ENCODE data around the gene PPP1R3F. TPM values are rescaled to one million over a fixed set of nuclear protein-coding genes. Genes with fewer than 3 reads are reported as not detected.
A peak's percentile ranks its signal among the peaks of the same experiment; 100 is the strongest.

The PPP1R3F gene
- polyA plus RNA-seq, 1 donor: 3.3 TPM

- H3K4me1 ChIP-seq (ENCODE audit: control insufficient read depth, insufficient read depth, low read length): peaks cover 17% of the 10 kb centered on the region
- no peaks in the 10 kb centered on the region for H3K27me3 ChIP-seq (ENCODE audit: control insufficient read depth, insufficient read depth, low read length)
- no peak for DNase-seq
- peak overlapping the region; percentile 58 for H3K4me3 ChIP-seq (ENCODE audit: low read length)
- peak overlapping the region; percentile 75 for H3K27ac ChIP-seq (ENCODE audit: low read length)
- no peaks in the 10 kb centered on the region for H3K36me3 ChIP-seq (ENCODE audit: control insufficient read depth, insufficient read depth, low read length)
- H3K9me3 ChIP-seq (ENCODE audit: control insufficient read depth, low read depth, low read length): peaks cover 5% of the 10 kb centered on the region
- WGBS (ENCODE audit: insufficient coverage, low lambda C conversion rate): no CpG with 5 or more reads among the region's 66 CpGs
These were observed 792 bp downstream of the PPP1R3F start for GRCh38 chrX:49270249-49270921.

GRCh38 chrX:49271341-49271740 is 1.7 kb downstream of the PPP1R3F start:
- H3K36me3 ChIP-seq (ENCODE audit: control insufficient read depth, insufficient read depth, low read length): no peaks in the 10 kb centered on the region
- H3K9me3 ChIP-seq (ENCODE audit: control insufficient read depth, low read depth, low read length): peaks cover 5% of the 10 kb centered on the region
- peaks cover 17% of the 10 kb centered on the region for H3K4me1 ChIP-seq (ENCODE audit: control insufficient read depth, insufficient read depth, low read length)
- WGBS (ENCODE audit: insufficient coverage, low lambda C conversion rate): no CpG with 5 or more reads among the region's 2 CpGs
- H3K27ac ChIP-seq (ENCODE audit: low read length): no peak overlapping the region
- no peak for DNase-seq
- no peaks in the 10 kb centered on the region for H3K27me3 ChIP-seq (ENCODE audit: control insufficient read depth, insufficient read depth, low read length)
- H3K4me3 ChIP-seq (ENCODE audit: low read length): no peak overlapping the region

- H3K9me3 ChIP-seq (ENCODE audit: control insufficient read depth, low read depth, low read length): peaks cover 5% of the 10 kb centered on the region
- no peaks in the 10 kb centered on the region for H3K27me3 ChIP-seq (ENCODE audit: control insufficient read depth, insufficient read depth, low read length)
- H3K4me1 ChIP-seq (ENCODE audit: control insufficient read depth, insufficient read depth, low read length): peaks cover 10% of the 10 kb centered on the region
- H3K4me3 ChIP-seq (ENCODE audit: low read length): no peak overlapping the region
- H3K27ac ChIP-seq (ENCODE audit: low read length): no peak overlapping the region
- DNase-seq: no peak
- no CpG with 5 or more reads among the region's 6 CpGs for WGBS (ENCODE audit: insufficient coverage, low lambda C conversion rate)
- no peaks in the 10 kb centered on the region for H3K36me3 ChIP-seq (ENCODE audit: control insufficient read depth, insufficient read depth, low read length)
These were observed 2.8 kb downstream of the PPP1R3F start for GRCh38 chrX:49272421-49272820.

- WGBS (ENCODE audit: insufficient coverage, low lambda C conversion rate): no CpG with 5 or more reads among the region's 8 CpGs
- Histone ChIP-seq H3K27me3 (ENCODE audit: control insufficient read depth, insufficient read depth, low read length) (no peaks in the 10 kb centered on the region), H3K36me3 (ENCODE audit: control insufficient read depth, insufficient read depth, low read length) (no peaks in the 10 kb centered on the region), H3K9me3 (ENCODE audit: control insufficient read depth, low read depth, low read length) (peaks cover 5% of the 10 kb centered on the region), H3K4me1 (ENCODE audit: control insufficient read depth, insufficient read depth, low read length) (peaks cover 8% of the 10 kb centered on the region), H3K27ac (ENCODE audit: low read length) (no peak overlapping the region), H3K4me3 (ENCODE audit: low read length) (no peak overlapping the region)
- no peak for DNase-seq
These were observed 3.7 kb downstream of the PPP1R3F start for GRCh38 chrX:49273181-49273727.

GRCh38 chrX:49276207-49276606 is 6.6 kb downstream of the PPP1R3F start:
- H3K27me3 ChIP-seq (ENCODE audit: control insufficient read depth, insufficient read depth, low read length): no peaks in the 10 kb centered on the region
- H3K4me3 ChIP-seq (ENCODE audit: low read length): no peak overlapping the region
- H3K9me3 ChIP-seq (ENCODE audit: control insufficient read depth, low read depth, low read length): no peaks in the 10 kb centered on the region
- no peaks in the 10 kb centered on the region for H3K36me3 ChIP-seq (ENCODE audit: control insufficient read depth, insufficient read depth, low read length)
- H3K4me1 ChIP-seq (ENCODE audit: control insufficient read depth, insufficient read depth, low read length): no peaks in the 10 kb centered on the region
- no CpG with 5 or more reads among the region's 1 CpG for WGBS (ENCODE audit: insufficient coverage, low lambda C conversion rate)
- H3K27ac ChIP-seq (ENCODE audit: low read length): no peak overlapping the region
- no peak for DNase-seq

GRCh38 chrX:49276671-49277534 is 7.3 kb downstream of the PPP1R3F start:
- WGBS (ENCODE audit: insufficient coverage, low lambda C conversion rate): no CpG with 5 or more reads among the region's 19 CpGs
- no peak for DNase-seq
- H3K27me3 ChIP-seq (ENCODE audit: control insufficient read depth, insufficient read depth, low read length): no peaks in the 10 kb centered on the region

GRCh38 chrX:49277535-49277830 is 7.9 kb downstream of the PPP1R3F start:
- no peaks in the 10 kb centered on the region for H3K9me3 ChIP-seq (ENCODE audit: control insufficient read depth, low read depth, low read length)
- H3K27ac ChIP-seq (ENCODE audit: low read length): no peak overlapping the region
- no peak for DNase-seq
- no CpG with 5 or more reads among the region's 3 CpGs for WGBS (ENCODE audit: insufficient coverage, low lambda C conversion rate)
- no peaks in the 10 kb centered on the region for H3K36me3 ChIP-seq (ENCODE audit: control insufficient read depth, insufficient read depth, low read length)
- H3K4me3 ChIP-seq (ENCODE audit: low read length): no peak overlapping the region
- H3K4me1 ChIP-seq (ENCODE audit: control insufficient read depth, insufficient read depth, low read length): no peaks in the 10 kb centered on the region
- no peaks in the 10 kb centered on the region for H3K27me3 ChIP-seq (ENCODE audit: control insufficient read depth, insufficient read depth, low read length)

More at GRCh38 chrX:49276671-49277534, 7.3 kb downstream of the PPP1R3F start:
- H3K4me1 ChIP-seq (ENCODE audit: control insufficient read depth, insufficient read depth, low read length): no peaks in the 10 kb centered on the region
- H3K36me3 ChIP-seq (ENCODE audit: control insufficient read depth, insufficient read depth, low read length): no peaks in the 10 kb centered on the region
- no peaks in the 10 kb centered on the region for H3K9me3 ChIP-seq (ENCODE audit: control insufficient read depth, low read depth, low read length)
- no peak overlapping the region for H3K4me3 ChIP-seq (ENCODE audit: low read length)
- no peak overlapping the region for H3K27ac ChIP-seq (ENCODE audit: low read length)

- Histone ChIP-seq H3K27me3 (ENCODE audit: control insufficient read depth, insufficient read depth, low read length) (no peaks in the 10 kb centered on the region), H3K4me3 (ENCODE audit: low read length) (no peak overlapping the region), H3K9me3 (ENCODE audit: control insufficient read depth, low read depth, low read length) (no peaks in the 10 kb centered on the region), H3K36me3 (ENCODE audit: control insufficient read depth, insufficient read depth, low read length) (no peaks in the 10 kb centered on the region), H3K4me1 (ENCODE audit: control insufficient read depth, insufficient read depth, low read length) (no peaks in the 10 kb centered on the region), H3K27ac (ENCODE audit: low read length) (no peak overlapping the region)
- 100% methylated on average over 1 of the region's 3 CpGs for WGBS (ENCODE audit: insufficient coverage, low lambda C conversion rate)
- no peak for DNase-seq
These were observed 8.5 kb downstream of the PPP1R3F start for GRCh38 chrX:49278081-49278480.

- Histone ChIP-seq H3K4me1 (ENCODE audit: control insufficient read depth, insufficient read depth, low read length) (no peaks in the 10 kb centered on the region), H3K9me3 (ENCODE audit: control insufficient read depth, low read depth, low read length) (no peaks in the 10 kb centered on the region), H3K27me3 (ENCODE audit: control insufficient read depth, insufficient read depth, low read length) (no peaks in the 10 kb centered on the region), H3K27ac (ENCODE audit: low read length) (no peak overlapping the region), H3K4me3 (ENCODE audit: low read length) (no peak overlapping the region), H3K36me3 (ENCODE audit: control insufficient read depth, insufficient read depth, low read length) (peaks cover 2% of the 10 kb centered on the region)
- DNase-seq: peak in 1 of 2 donors; percentile 21
- WGBS (ENCODE audit: insufficient coverage, low lambda C conversion rate): no CpG with 5 or more reads among the region's 11 CpGs
These were observed 13.0 kb downstream of the PPP1R3F start for GRCh38 chrX:49282647-49283011.

- DNase-seq: no peak
- Histone ChIP-seq H3K36me3 (ENCODE audit: control insufficient read depth, insufficient read depth, low read length) (peaks cover 2% of the 10 kb centered on the region), H3K4me1 (ENCODE audit: control insufficient read depth, insufficient read depth, low read length) (no peaks in the 10 kb centered on the region), H3K4me3 (ENCODE audit: low read length) (no peak overlapping the region), H3K9me3 (ENCODE audit: control insufficient read depth, low read depth, low read length) (no peaks in the 10 kb centered on the region), H3K27ac (ENCODE audit: low read length) (no peak overlapping the region), H3K27me3 (ENCODE audit: control insufficient read depth, insufficient read depth, low read length) (no peaks in the 10 kb centered on the region)
- 83% methylated on average over 1 of the region's 3 CpGs for WGBS (ENCODE audit: insufficient coverage, low lambda C conversion rate)
These were observed 14.6 kb downstream of the PPP1R3F start for GRCh38 chrX:49284212-49284611.
